IMR-90 (cell line): ENCODE measurements around the gene PHF8. TPM values are rescaled to one million over a fixed set of nuclear protein-coding genes. Genes with fewer than 3 reads are reported as not detected.

Experiments used
- ATAC-seq: fragments of 200-7000 bp; cut with Tn5 transposase; 2 replicates; pipeline ENCODE4 v1.9.1; 2020; ENCODE audit warnings: low read depth, mild to moderate bottlenecking, moderate library complexity
- BruUV-seq: library from RNA; stranded (reverse); fragments of 400-500 nt; replicated peaks from 2 replicates; lab custom pipeline; 2021; lab: Mats Ljungman, UMichigan
- CTCF ChIA-PET: fragments of 300-600 bp; formaldehyde crosslinking; extraction: SDS; loops from one replicate; lab custom pipeline; 2021; ENCODE audit warnings: antibody characterized with exemption; lab: Yijun Ruan, JAX
- POLR2A ChIA-PET: fragments of 300-600 bp; sonication (Branson Sonifier 250); formaldehyde crosslinking; loops from one replicate; lab custom pipeline; 2022; ENCODE audit warnings: antibody characterized with exemption; ENCODE audit not compliant: unreplicated experiment; lab: Charles Lee
- DNase-seq: peaks from one replicate; pipeline ENCODE4 v3.0.0; 2013
- H2AFZ ChIP-seq: replicated peaks from 2 replicates; pipeline ENCODE3; 2013; ENCODE audit warnings: low read length, mild to moderate bottlenecking; ENCODE audit not compliant: poor library complexity
- H2AK5ac ChIP-seq: 2 replicates; pipeline ENCODE4 v1.6.1; 2013; ENCODE audit warnings: low read depth, low read length, inconsistent platforms
- H2AK9ac ChIP-seq: replicated peaks from 2 replicates; pipeline ENCODE3; 2013; ENCODE audit warnings: mild to moderate bottlenecking, low read depth, low read length, moderate library complexity; ENCODE audit not compliant: poor library complexity
- H2BK120ac ChIP-seq: 2 replicates; pipeline ENCODE4 v1.6.1; 2013; ENCODE audit warnings: low read depth, low read length, inconsistent platforms
- H2BK15ac ChIP-seq: 3 replicates; pipeline ENCODE4 v1.6.1; 2013; ENCODE audit warnings: low read depth, low read length, inconsistent platforms
- H2BK20ac ChIP-seq: 2 replicates; pipeline ENCODE4 v1.6.1; 2013; ENCODE audit warnings: low read depth, mild to moderate bottlenecking, inconsistent platforms, low read length, moderate library complexity
- H2BK5ac ChIP-seq: 2 replicates; pipeline ENCODE4 v1.6.1; 2013; ENCODE audit warnings: mild to moderate bottlenecking, low read depth, low read length, inconsistent platforms; ENCODE audit not compliant: poor library complexity, severe bottlenecking
- H3K14ac ChIP-seq: replicated peaks from 2 replicates; pipeline ENCODE4 v1.6.1; 2013; ENCODE audit warnings: low read depth, low read length, inconsistent platforms
- H3K18ac ChIP-seq: 2 replicates; pipeline ENCODE4 v1.6.1; 2013; ENCODE audit warnings: low read depth, low read length, control low read depth
- H3K23ac ChIP-seq: 2 replicates; pipeline ENCODE4 v1.6.1; 2013; ENCODE audit warnings: low read depth, low read length, inconsistent platforms
- H3K27ac ChIP-seq: 2 replicates; pipeline ENCODE4 v1.5.1; 2013; ENCODE audit warnings: mild to moderate bottlenecking, control low read depth, low read length; ENCODE audit not compliant: insufficient read depth
- H3K27me3 ChIP-seq: 2 replicates; pipeline ENCODE4 v1.6.1; 2013; ENCODE audit warnings: low read length; ENCODE audit not compliant: control insufficient read depth, insufficient read depth
- H3K36me3 ChIP-seq: 2 replicates; pipeline ENCODE4 v1.6.1; 2013; ENCODE audit warnings: low read length, mixed read lengths; ENCODE audit not compliant: control insufficient read depth, insufficient read depth
- H3K4ac ChIP-seq: 2 replicates; pipeline ENCODE4 v1.6.1; 2013; ENCODE audit warnings: low read depth, low read length, inconsistent platforms
- H3K4me1 ChIP-seq: 2 replicates; pipeline ENCODE4 v1.6.1; 2013; ENCODE audit warnings: low read length, mixed read lengths; ENCODE audit not compliant: control insufficient read depth, insufficient read depth
- H3K4me2 ChIP-seq: 2 replicates; pipeline ENCODE4 v1.6.1; 2013; ENCODE audit warnings: low read depth, mild to moderate bottlenecking, control low read depth, low read length, moderate library complexity
- H3K4me3 ChIP-seq: 2 replicates; pipeline ENCODE4 v1.5.1; 2013; ENCODE audit warnings: low read depth, mild to moderate bottlenecking, control low read depth, low read length, moderate library complexity; ENCODE audit not compliant: insufficient read depth
- H3K56ac ChIP-seq: 2 replicates; pipeline ENCODE4 v1.6.1; 2013; ENCODE audit warnings: low read length, inconsistent platforms; ENCODE audit not compliant: insufficient read depth; ENCODE audit errors: extremely low read depth
- H3K79me1 ChIP-seq, 2 experiments: 2 replicates each; pipeline ENCODE4 v1.6.1; 2013; ENCODE audit warnings: low read length in 2 of 2, inconsistent platforms in 1 of 2, low read depth in 1 of 2
- H3K9ac ChIP-seq: 2 replicates; pipeline ENCODE4 v1.6.1; 2013; ENCODE audit warnings: low read depth, low read length, control low read depth
- H3K9me1 ChIP-seq: 2 replicates; pipeline ENCODE4 v1.6.1; 2013; ENCODE audit warnings: low read length, inconsistent platforms; ENCODE audit not compliant: insufficient read depth
- H3K9me3 ChIP-seq: 2 replicates; pipeline ENCODE4 v1.6.1; 2013; ENCODE audit warnings: low read length; ENCODE audit not compliant: control insufficient read depth, insufficient read depth
- H4K20me1 ChIP-seq: 2 replicates; pipeline ENCODE4 v1.6.1; 2013; ENCODE audit warnings: low read length, inconsistent platforms; ENCODE audit not compliant: insufficient read depth
- H4K5ac ChIP-seq: 2 replicates; pipeline ENCODE4 v1.6.1; 2013; ENCODE audit warnings: mild to moderate bottlenecking, low read depth, low read length, control low read depth
- H4K8ac ChIP-seq, 2 experiments: 2 replicates each; pipeline ENCODE4 v1.6.1; 2013; ENCODE audit warnings: low read depth in 2 of 2, low read length in 2 of 2, control low read depth in 1 of 2, inconsistent platforms in 1 of 2
- H4K91ac ChIP-seq: 2 replicates; pipeline ENCODE4 v1.6.1; 2013; ENCODE audit warnings: low read depth, low read length, inconsistent platforms; ENCODE audit not compliant: insufficient read depth
- CHD1 ChIP-seq: IDR thresholded peaks from 2 replicates; pipeline ENCODE4 v1.6.1; 2012; ENCODE audit warnings: low read depth, low read length, improper control_type of control experiment
- MAFK ChIP-seq: IDR thresholded peaks from 2 replicates; pipeline ENCODE4 v1.6.1; 2012; ENCODE audit warnings: low read depth, low read length, improper control_type of control experiment
- MAZ ChIP-seq: IDR thresholded peaks from 2 replicates; pipeline ENCODE4 v1.6.1; 2012; ENCODE audit warnings: low read depth, mild to moderate bottlenecking, low read length, improper control_type of control experiment, moderate library complexity, borderline replicate concordance
- NFE2L2 ChIP-seq: fragments of 150-350 bp; IDR thresholded peaks from 2 replicates; pipeline ENCODE4 v1.6.1; 2016; ENCODE audit warnings: low read depth, mild to moderate bottlenecking, low read length
- WGBS, 2 experiments: methylation state at CpG; one replicate each; pipeline versions ENCODE4 v1.1.5 to v1.1.7; 2013; ENCODE audit warnings: missing lambda C conversion rate in 2 of 2; ENCODE audit not compliant: insufficient read length in 1 of 2; ENCODE audit errors: extremely low coverage in 2 of 2; 5-methylcytosine and 5-hydroxymethylcytosine counted together
- dilution Hi-C: fragments of 300-500 bp; cut with HindIII; formaldehyde crosslinking; loops from one replicate; pipeline ENCODE4 v1.14.3; 2018; ENCODE audit warnings: low sequenced_read_pairs; ENCODE audit not compliant: unreplicated experiment
- in situ Hi-C: fragments of 300-500 bp; cut with MboI; formaldehyde crosslinking; loops from 3 replicates; pipeline ENCODE4 v1.14.3; 2019; ENCODE audit warnings: low sequenced_read_pairs, inconsistent platforms, mixed read lengths
- intact Hi-C: fragments of 100-400 bp; cut with micrococcal nuclease; formaldehyde crosslinking; loops from 2 replicates; pipeline ENCODE4 v1.10.0; 2022
- polyA plus RNA-seq, 3 experiments: library from polyadenylated mRNA; depleted of rRNA; stranded (reverse); fragments of >200 nt; gene quantifications; 2 replicates each; pipeline ENCODE4 v1.2.3, GENCODE V29; 2012; ENCODE audit warnings: low replicate concordance in 1 of 3
- total RNA-seq: library from RNA; depleted of rRNA; stranded (reverse); fragments of >200 nt; gene quantifications from 2 replicates; pipeline ENCODE4 v1.2.3, GENCODE V29; 2012
- TF ChIP-seq, protein P1 (sequence below): fragments of 150-350 bp; IDR thresholded peaks from 2 replicates; pipeline ENCODE4 v1.6.1; 2017; ENCODE audit warnings: mild to moderate bottlenecking, antibody characterized with exemption, low read length, low read depth

Gene PHF8
- total and polyA plus RNA-seq, 2 of the 4 experiments (the other 2 are of a cell fraction), result 12.8 to 15.2 TPM

DNA sequence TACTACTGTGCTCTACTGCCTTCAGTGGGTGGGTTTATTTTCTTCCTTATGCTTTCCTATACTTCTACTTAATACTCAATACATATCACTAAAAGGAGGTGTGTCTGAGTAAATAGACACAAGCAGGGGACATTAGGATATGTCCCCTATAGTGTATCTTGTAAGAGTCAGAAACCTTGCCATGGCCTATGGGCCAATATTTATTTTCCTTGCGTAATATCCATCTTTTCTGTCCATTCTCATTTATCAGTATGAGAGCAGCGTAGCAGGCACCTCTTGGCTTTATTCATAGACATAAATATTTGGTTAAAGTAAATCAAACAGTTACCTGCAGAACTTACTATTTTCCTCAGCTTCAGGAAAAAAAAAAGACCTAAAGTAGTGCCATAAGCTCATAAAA is 46.6 kb upstream of the PHF8 start:
- Histone ChIP-seq H2BK20ac (no peak overlapping the region), H3K9ac (no peak overlapping the region), H2AFZ (no peak overlapping the region), H3K9me1 (no peaks in the 10 kb centered on the region; the same call in 1 of the 2 replicates), H2BK15ac (no peak overlapping the region), H2BK5ac (no peak overlapping the region), H3K79me1 (no peaks in the 10 kb centered on the region), H3K14ac (no peak overlapping the region), H3K23ac (no peak overlapping the region), H4K5ac (no peak overlapping the region), H3K56ac (no peak overlapping the region), H3K4me3 (no peak overlapping the region), H3K9me3 (no peaks in the 10 kb centered on the region), H2BK120ac (no peak overlapping the region), H3K27me3 (no peaks in the 10 kb centered on the region), H4K20me1 (no peaks in the 10 kb centered on the region), H4K8ac (no peak overlapping the region), H3K18ac (no peak overlapping the region), H3K27ac (no peak overlapping the region), H3K4me2 (no peak overlapping the region), H3K36me3 (0 out of 2 replicates have a peak, but pooled peaks cover 1% of the 10 kb centered on the region), H4K91ac (no peak overlapping the region), H3K4ac (no peak overlapping the region), H2AK9ac (no peak overlapping the region), H3K4me1 (no peaks in the 10 kb centered on the region), H2AK5ac (no peak overlapping the region)
- ChIA-PET CTCF (no interaction called here), POLR2A (no interaction called here)
- no peak for ATAC-seq
- TF ChIP-seq NFE2L2 (no peak), MAFK (no peak), MAZ (no peak), CHD1 (no peak)
- TF ChIP-seq, protein P1, sequence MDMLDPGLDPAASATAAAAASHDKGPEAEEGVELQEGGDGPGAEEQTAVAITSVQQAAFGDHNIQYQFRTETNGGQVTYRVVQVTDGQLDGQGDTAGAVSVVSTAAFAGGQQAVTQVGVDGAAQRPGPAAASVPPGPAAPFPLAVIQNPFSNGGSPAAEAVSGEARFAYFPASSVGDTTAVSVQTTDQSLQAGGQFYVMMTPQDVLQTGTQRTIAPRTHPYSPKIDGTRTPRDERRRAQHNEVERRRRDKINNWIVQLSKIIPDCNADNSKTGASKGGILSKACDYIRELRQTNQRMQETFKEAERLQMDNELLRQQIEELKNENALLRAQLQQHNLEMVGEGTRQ, result no peak
- WGBS, 2 experiments, result no CpG with 5 or more reads among the region's 2 CpGs
- intact Hi-C loops, result no loop called here
- dilution Hi-C loops, result no loop called here
- BruUV-seq, result no TSS peak
- no peak for DNase-seq
- in situ Hi-C loops, result no loop called here
